NT2/D1 (cell line): Measurements from ENCODE around the gene COL26A1.

Source experiments
- SUZ12 ChIP-seq: IDR thresholded peaks from 2 replicates; pipeline ENCODE4 v1.6.1; 2011; ENCODE audit not compliant: insufficient read length, insufficient read depth; ENCODE audit errors: extremely low read depth
- YY1 ChIP-seq: IDR thresholded peaks from 2 replicates; pipeline ENCODE4 v1.6.1; 2011; ENCODE audit not compliant: insufficient read length, insufficient read depth
- ZNF274 ChIP-seq: IDR thresholded peaks from 2 replicates; pipeline ENCODE4 v1.6.1; 2011; ENCODE audit warnings: mild to moderate bottlenecking, low read depth, low read length

DNA sequence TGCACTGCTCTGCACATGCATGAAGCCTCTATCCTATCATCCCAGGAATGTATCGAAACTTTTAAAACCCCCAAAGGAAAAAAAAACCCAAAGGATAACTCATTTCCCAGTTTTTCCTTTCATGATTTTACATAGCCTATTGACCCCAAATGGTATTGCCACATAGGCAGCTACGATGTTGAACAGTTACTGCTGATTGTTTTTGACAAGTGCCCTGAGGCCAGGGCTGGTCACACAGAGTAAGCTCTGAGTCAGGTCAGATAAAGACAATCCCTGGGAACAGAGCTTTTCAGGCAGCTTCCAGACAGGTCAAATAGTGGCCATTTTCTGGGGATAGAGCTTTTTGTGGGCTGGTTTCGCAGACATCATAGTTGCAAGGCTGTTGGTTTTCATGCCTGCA, 214.3 kb downstream of the COL26A1 start:
- TF ChIP-seq YY1: no peak
- TF ChIP-seq ZNF274: no peak
- TF ChIP-seq SUZ12: no peak
